ENCODE results near the gene ZNF605. TPM values are rescaled to one million over a fixed set of nuclear protein-coding genes. Genes with fewer than 3 reads are reported as not detected.

ZNF605 gene
- total RNA-seq, 1 donor from 2014 or later, result 28.8 TPM

DNA sequence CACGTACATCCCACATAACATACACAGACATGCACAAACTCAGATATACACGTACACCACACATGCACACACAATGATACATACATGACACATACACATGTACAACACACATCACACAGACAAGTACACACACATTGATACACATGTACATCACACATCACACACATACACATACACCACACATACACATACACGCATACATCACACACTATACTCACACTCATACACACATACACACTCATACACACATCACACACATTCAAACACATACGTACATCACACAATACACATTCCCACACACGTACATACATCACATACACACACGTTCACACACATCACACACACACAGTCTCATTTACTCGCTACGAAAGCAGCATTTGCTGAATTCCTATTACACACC lies 4.5 kb downstream of the ZNF605 start:
- H3K27ac Mint-ChIP-seq, result no peak overlapping the region
- TF ChIP-seq, protein P1, sequence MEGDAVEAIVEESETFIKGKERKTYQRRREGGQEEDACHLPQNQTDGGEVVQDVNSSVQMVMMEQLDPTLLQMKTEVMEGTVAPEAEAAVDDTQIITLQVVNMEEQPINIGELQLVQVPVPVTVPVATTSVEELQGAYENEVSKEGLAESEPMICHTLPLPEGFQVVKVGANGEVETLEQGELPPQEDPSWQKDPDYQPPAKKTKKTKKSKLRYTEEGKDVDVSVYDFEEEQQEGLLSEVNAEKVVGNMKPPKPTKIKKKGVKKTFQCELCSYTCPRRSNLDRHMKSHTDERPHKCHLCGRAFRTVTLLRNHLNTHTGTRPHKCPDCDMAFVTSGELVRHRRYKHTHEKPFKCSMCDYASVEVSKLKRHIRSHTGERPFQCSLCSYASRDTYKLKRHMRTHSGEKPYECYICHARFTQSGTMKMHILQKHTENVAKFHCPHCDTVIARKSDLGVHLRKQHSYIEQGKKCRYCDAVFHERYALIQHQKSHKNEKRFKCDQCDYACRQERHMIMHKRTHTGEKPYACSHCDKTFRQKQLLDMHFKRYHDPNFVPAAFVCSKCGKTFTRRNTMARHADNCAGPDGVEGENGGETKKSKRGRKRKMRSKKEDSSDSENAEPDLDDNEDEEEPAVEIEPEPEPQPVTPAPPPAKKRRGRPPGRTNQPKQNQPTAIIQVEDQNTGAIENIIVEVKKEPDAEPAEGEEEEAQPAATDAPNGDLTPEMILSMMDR (IDR thresholded peaks at IDR 0.05; ENCODE audit: unreplicated experiment), result no peak
- peaks cover 52% of the 10 kb centered on the region for H3K36me3 Mint-ChIP-seq (ENCODE audit: insufficient read depth)
- DNase-seq (ENCODE audit: low spot score, unreplicated experiment), result no peak
- H3K27me3 Mint-ChIP-seq, result no peaks in the 10 kb centered on the region
- no peak overlapping the region for H3K4me3 Mint-ChIP-seq (ENCODE audit: low read depth)
- H3K4me1 Mint-ChIP-seq (ENCODE audit: low read depth), result peaks cover 12% of the 10 kb centered on the region
- H3K9me3 Mint-ChIP-seq (ENCODE audit: low read depth), result peaks cover 34% of the 10 kb centered on the region

DNA sequence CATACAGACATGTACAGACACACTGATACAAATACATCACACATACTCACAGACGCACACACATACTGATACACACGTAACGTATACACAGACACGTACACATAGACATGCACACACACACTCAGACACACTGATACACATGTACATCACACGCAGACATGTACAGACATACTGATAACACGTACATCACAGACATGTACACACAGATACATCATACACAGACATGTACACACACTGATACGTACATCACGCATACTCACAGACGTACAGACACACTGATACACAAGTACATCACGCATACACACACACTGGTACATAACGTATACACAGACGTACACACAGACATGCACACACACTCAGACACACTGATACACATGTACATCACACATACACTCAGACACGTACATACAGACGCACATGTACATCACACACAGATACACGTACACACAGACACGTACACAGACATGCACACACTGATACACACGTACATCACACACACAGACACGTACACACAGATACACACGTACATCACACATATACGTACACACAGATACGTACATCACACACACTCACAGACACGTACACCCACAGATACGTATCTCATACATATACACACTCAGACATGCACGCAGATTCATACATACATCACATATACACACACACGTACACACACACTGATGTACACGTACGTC lies 5.1 kb downstream of the ZNF605 start:
- no peak overlapping the region for H3K4me3 Mint-ChIP-seq (ENCODE audit: low read depth)
- DNase-seq (ENCODE audit: low spot score, unreplicated experiment), result no peak
- H3K9me3 Mint-ChIP-seq (ENCODE audit: low read depth), result peaks cover 35% of the 10 kb centered on the region
- H3K27ac Mint-ChIP-seq, result no peak overlapping the region
- TF ChIP-seq, protein P1 (IDR thresholded peaks at IDR 0.05; ENCODE audit: unreplicated experiment), result no peak
- H3K27me3 Mint-ChIP-seq, result no peaks in the 10 kb centered on the region
- H3K36me3 Mint-ChIP-seq (ENCODE audit: insufficient read depth), result peaks cover 54% of the 10 kb centered on the region
- peaks cover 10% of the 10 kb centered on the region for H3K4me1 Mint-ChIP-seq (ENCODE audit: low read depth)

DNA sequence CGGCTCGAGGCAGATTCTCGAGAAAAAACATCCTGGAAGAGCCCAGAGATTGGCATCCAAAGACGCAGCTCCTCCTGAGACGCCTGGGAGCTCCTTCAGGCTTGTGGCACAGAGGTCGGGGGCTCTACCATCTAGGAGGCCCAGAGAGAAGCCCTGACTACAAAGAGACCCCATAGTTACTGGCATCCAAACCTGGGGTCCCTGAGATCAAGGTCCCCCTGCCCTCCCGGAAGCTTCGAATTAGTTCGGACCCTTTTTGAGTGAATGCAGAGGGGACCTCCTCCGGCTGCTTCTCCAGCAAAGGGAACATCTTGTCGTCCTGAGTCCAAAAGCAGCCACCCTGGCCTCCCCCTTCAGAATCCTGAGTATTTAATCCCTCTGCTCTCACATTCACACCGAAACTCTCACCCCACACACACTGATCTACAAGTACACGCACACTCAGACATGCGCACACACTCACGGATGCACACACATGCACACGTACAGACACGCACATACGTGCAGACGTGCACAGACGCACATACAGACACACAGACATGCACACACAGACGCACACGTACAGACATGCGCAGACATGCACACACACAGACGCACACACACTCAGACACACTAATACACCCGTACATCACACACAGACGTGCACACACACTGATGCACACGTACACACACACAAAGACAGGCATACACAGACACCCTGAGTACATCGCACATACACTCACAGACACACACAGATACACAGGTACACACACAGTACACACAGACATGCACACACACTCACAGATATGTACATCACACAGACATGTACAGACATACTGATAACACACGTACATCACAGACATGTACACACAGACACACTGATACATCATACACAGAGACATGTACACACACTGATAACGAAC lies 5.9 kb downstream of the ZNF605 start:
- DNase-seq (ENCODE audit: low spot score, unreplicated experiment), result no peak
- peaks cover 40% of the 10 kb centered on the region for H3K9me3 Mint-ChIP-seq (ENCODE audit: low read depth)
- TF ChIP-seq, protein P1 (IDR thresholded peaks at IDR 0.05; ENCODE audit: unreplicated experiment), result no peak
- no peak overlapping the region for H3K27ac Mint-ChIP-seq
- peaks cover 60% of the 10 kb centered on the region for H3K36me3 Mint-ChIP-seq (ENCODE audit: insufficient read depth)
- H3K27me3 Mint-ChIP-seq, result no peaks in the 10 kb centered on the region
- peaks cover 7% of the 10 kb centered on the region for H3K4me1 Mint-ChIP-seq (ENCODE audit: low read depth)
- H3K4me3 Mint-ChIP-seq (ENCODE audit: low read depth), result no peak overlapping the region

DNA sequence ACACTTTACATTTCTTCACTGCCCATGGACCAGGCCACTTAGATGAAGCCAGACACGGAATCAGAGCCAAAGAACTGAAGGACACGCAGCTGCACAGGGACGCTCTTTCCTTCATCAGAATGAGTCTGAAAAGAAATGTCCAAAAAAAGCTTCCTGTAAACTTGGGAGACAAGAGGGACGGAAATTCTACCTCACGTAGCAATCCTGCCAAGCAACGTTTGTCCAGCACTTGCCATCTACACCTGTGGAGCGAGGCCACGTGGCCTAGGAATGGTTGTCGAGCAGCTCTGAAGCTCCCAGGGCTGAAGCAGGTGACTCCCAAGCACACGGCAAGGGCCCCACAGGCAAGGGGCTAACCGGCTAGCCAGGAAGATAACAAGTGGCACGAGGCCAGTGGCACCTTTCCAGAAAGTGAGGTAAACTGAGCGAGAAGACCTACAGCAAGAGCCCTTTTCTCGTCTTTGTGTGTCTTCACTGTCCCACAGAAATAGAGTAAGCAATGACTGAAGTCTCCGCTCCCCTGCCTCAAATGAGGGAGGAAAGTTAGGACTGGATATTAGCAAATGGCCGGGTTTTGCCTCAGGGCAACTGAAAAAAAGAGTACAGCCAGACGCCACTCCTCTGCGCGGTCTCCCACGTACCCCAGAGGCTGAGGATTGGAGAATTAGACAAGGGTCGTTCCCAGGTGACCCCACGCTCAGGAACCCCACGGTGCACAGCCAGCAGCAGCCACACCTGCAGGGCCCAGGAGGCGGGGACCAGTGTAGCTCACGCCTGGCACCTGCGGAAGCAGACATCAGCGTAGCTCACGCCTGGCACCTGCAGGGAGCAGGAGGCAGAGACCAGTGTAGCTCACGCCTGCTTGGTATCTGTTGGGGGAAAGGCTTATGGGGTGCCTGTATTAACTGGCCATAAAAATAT lies 7.7 kb downstream of the ZNF605 start:
- no peak overlapping the region for H3K27ac Mint-ChIP-seq
- H3K27me3 Mint-ChIP-seq, result no peaks in the 10 kb centered on the region
- no peaks in the 10 kb centered on the region for H3K4me1 Mint-ChIP-seq (ENCODE audit: low read depth)
- peaks cover 39% of the 10 kb centered on the region for H3K9me3 Mint-ChIP-seq (ENCODE audit: low read depth)
- H3K36me3 Mint-ChIP-seq (ENCODE audit: insufficient read depth), result peaks cover 65% of the 10 kb centered on the region
- no peak overlapping the region for H3K4me3 Mint-ChIP-seq (ENCODE audit: low read depth)
- no peak for DNase-seq (ENCODE audit: low spot score, unreplicated experiment)
- TF ChIP-seq, protein P1 (IDR thresholded peaks at IDR 0.05; ENCODE audit: unreplicated experiment), result no peak
